HG03575 (cell line): ENCODE results near the gene LTBP4.

Experiments
- ATAC-seq: cut with Tn5 transposase; IDR thresholded peaks from one replicate; pipeline ENCODE4 v1.9.1; 2021; ENCODE audit not compliant: unreplicated experiment, insufficient number of reproducible peaks, low FRiP score; ENCODE audit errors: extremely low read depth

The LTBP4 gene

GRCh38 chr19:40571831-40572495 lies 29.2 kb upstream of the LTBP4 start:
- ATAC-seq = no peak

- no peak for ATAC-seq
These were observed 25.8 kb upstream of the LTBP4 start for GRCh38 chr19:40575326-40575725.

- ATAC-seq = no peak
These were observed 25.0 kb upstream of the LTBP4 start for GRCh38 chr19:40576151-40576584.

GRCh38 chr19:40576585-40577451 lies 24.4 kb upstream of the LTBP4 start, which contains the start of gene SHKBP1:
SHKBP1 (plus strand) TSS chr19:40576873; CDS start chr19:40576900, 27 bp downstream.
- ATAC-seq = peak; percentile 53

- no peak for ATAC-seq
These were observed 22.7 kb upstream of the LTBP4 start for GRCh38 chr19:40578442-40578908.

- ATAC-seq = no peak
These were observed 20.6 kb upstream of the LTBP4 start for GRCh38 chr19:40580619-40581018.

GRCh38 chr19:40581531-40581930 lies 19.6 kb upstream of the LTBP4 start:
- ATAC-seq = no peak

- ATAC-seq = no peak
These were observed 18.7 kb upstream of the LTBP4 start for GRCh38 chr19:40582467-40582866.

GRCh38 chr19:40583283-40583682 lies 17.9 kb upstream of the LTBP4 start:
- no peak for ATAC-seq

GRCh38 chr19:40584007-40584406 lies 17.2 kb upstream of the LTBP4 start:
- ATAC-seq = no peak

GRCh38 chr19:40585241-40585981 lies 15.8 kb upstream of the LTBP4 start:
- no peak for ATAC-seq

GRCh38 chr19:40585982-40586422 lies 15.2 kb upstream of the LTBP4 start:
- no peak for ATAC-seq

GRCh38 chr19:40586611-40587010 lies 14.6 kb upstream of the LTBP4 start:
- ATAC-seq = no peak

- no peak for ATAC-seq
These were observed 12.9 kb upstream of the LTBP4 start for GRCh38 chr19:40588110-40588854.

- ATAC-seq = no peak
These were observed 12.1 kb upstream of the LTBP4 start for GRCh38 chr19:40588926-40589569.

GRCh38 chr19:40589591-40590429 lies 11.4 kb upstream of the LTBP4 start:
- ATAC-seq = no peak

GRCh38 chr19:40590464-40591265 lies 10.5 kb upstream of the LTBP4 start:
- ATAC-seq = no peak
